ENCODE data around the gene LYRM4. TPM values are rescaled to one million over a fixed set of nuclear protein-coding genes. Genes with fewer than 3 reads are reported as not detected.
A peak's percentile ranks its signal among the peaks of the same experiment; 100 is the strongest.

Gene LYRM4
- total RNA-seq, 1 donor from 2014 or later = 19.2 TPM

GRCh38 chr6:5133943-5134342, 126.8 kb downstream of the LYRM4 start:
- Histone ChIP-seq H3K4me1 (no peaks in the 10 kb centered on the region), H3K27me3 (no peaks in the 10 kb centered on the region), H3K9me3 (no peaks in the 10 kb centered on the region), H3K36me3 (no peaks in the 10 kb centered on the region), H3K4me3 (no peak overlapping the region), H3K27ac (no peak overlapping the region)
- no peak for DNase-seq (ENCODE audit: extremely low spot score in 2 of 2)
- intact Hi-C loops (cut with DNase I) = no loop called here
- TF ChIP-seq CTCF (IDR thresholded peaks at IDR 0.05) (no peak), POLR2AphosphoS5 (IDR thresholded peaks at IDR 0.05; ENCODE audit: insufficient read depth in 1 of 2, low read depth in 1 of 2) (no peak), POLR2A (IDR thresholded peaks at IDR 0.05) (no peak)

GRCh38 chr6:5132731-5133130, 128.0 kb downstream of the LYRM4 start:
- Histone ChIP-seq H3K36me3 (no peaks in the 10 kb centered on the region), H3K4me1 (no peaks in the 10 kb centered on the region), H3K4me3 (peak overlapping the region in 1 of 2 donors; percentile 29), H3K27me3 (no peaks in the 10 kb centered on the region), H3K9me3 (no peaks in the 10 kb centered on the region), H3K27ac (peak overlapping the region; percentile 27)
- TF ChIP-seq POLR2AphosphoS5 (IDR thresholded peaks at IDR 0.05; ENCODE audit: insufficient read depth in 1 of 2, low read depth in 1 of 2) (peak; percentile 16 to 49), POLR2A (IDR thresholded peaks at IDR 0.05) (no peak)
- DNase-seq (ENCODE audit: extremely low spot score in 2 of 2) = peak in 1 of 2 donors; percentile 72
- intact Hi-C loops (cut with DNase I) = no loop called here

- H3K9me3 ChIP-seq = no peaks in the 10 kb centered on the region
- no peak overlapping the region for H3K4me3 ChIP-seq
- DNase-seq (ENCODE audit: extremely low spot score in 2 of 2) = no peak
- no peak overlapping the region for H3K27ac ChIP-seq
- H3K27me3 ChIP-seq = no peaks in the 10 kb centered on the region
- intact Hi-C loops (cut with DNase I) = no loop called here
- TF ChIP-seq POLR2AphosphoS5 (IDR thresholded peaks at IDR 0.05; ENCODE audit: insufficient read depth in 1 of 2, low read depth in 1 of 2) (no peak), CTCF (IDR thresholded peaks at IDR 0.05) (no peak), POLR2A (IDR thresholded peaks at IDR 0.05) (no peak)
- no peaks in the 10 kb centered on the region for H3K36me3 ChIP-seq
- no peaks in the 10 kb centered on the region for H3K4me1 ChIP-seq
These were observed 130.4 kb downstream of the LYRM4 start for GRCh38 chr6:5130135-5130866.

- Histone ChIP-seq H3K4me3 (no peak overlapping the region), H3K4me1 (no peaks in the 10 kb centered on the region), H3K27ac (no peak overlapping the region), H3K9me3 (no peaks in the 10 kb centered on the region), H3K36me3 (no peaks in the 10 kb centered on the region), H3K27me3 (no peaks in the 10 kb centered on the region)
- no peak for DNase-seq (ENCODE audit: extremely low spot score in 2 of 2)
- TF ChIP-seq POLR2AphosphoS5 (IDR thresholded peaks at IDR 0.05; ENCODE audit: insufficient read depth in 1 of 2, low read depth in 1 of 2) (no peak), CTCF (IDR thresholded peaks at IDR 0.05) (no peak), POLR2A (IDR thresholded peaks at IDR 0.05) (no peak)
- intact Hi-C loops (cut with DNase I) = no loop called here
These were observed 132.4 kb downstream of the LYRM4 start for GRCh38 chr6:5128351-5128750.

- TF ChIP-seq POLR2AphosphoS5 (IDR thresholded peaks at IDR 0.05; ENCODE audit: insufficient read depth in 1 of 2, low read depth in 1 of 2) (no peak), POLR2A (IDR thresholded peaks at IDR 0.05) (no peak), CTCF (IDR thresholded peaks at IDR 0.05) (no peak)
- Histone ChIP-seq H3K4me3 (no peak overlapping the region), H3K36me3 (no peaks in the 10 kb centered on the region), H3K27ac (no peak overlapping the region), H3K9me3 (no peaks in the 10 kb centered on the region), H3K4me1 (no peaks in the 10 kb centered on the region), H3K27me3 (no peaks in the 10 kb centered on the region)
- no peak for DNase-seq (ENCODE audit: extremely low spot score in 2 of 2)
- intact Hi-C loops (cut with DNase I) = no loop called here
These were observed 133.6 kb downstream of the LYRM4 start for GRCh38 chr6:5127106-5127687.
